Measurements from ENCODE around the gene ZNF608. TPM values are rescaled to one million over a fixed set of nuclear protein-coding genes. Genes with fewer than 3 reads are reported as not detected.

The ZNF608 gene
- total and polyA plus RNA-seq, 2 experiments from 2014 or later = 20.5 to 42.4 TPM

DNA sequence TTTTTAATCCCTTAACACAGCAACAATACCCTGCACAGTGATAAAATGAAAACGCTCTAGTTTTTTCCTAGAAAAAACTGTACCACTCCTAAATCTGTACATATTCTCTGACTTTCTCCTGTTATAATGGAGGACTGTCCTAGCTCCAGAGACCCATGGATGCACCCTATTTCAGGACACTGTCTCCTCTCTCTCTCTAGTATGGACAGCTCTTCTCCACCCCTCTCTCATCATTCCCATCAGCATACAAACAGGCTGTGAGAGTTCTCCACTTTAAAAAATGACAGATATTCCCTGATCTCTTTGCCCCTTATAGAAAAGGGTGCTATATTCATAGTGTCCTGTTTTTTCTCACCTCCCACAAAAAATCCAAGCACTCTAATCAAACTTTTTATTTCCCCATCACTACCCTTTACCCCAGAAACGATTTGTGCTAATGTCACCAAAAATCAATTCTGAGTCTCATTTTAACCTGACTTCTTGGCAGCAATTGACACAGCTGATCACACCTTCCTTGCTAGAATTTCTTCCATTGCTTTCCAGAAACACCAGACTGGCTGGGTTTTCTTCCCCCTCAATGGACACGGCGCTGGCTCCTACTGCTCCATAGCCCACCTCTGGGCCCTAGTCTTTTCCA, 20.7 kb downstream of the ZNF608 start:
- TF ChIP-seq, protein P1, sequence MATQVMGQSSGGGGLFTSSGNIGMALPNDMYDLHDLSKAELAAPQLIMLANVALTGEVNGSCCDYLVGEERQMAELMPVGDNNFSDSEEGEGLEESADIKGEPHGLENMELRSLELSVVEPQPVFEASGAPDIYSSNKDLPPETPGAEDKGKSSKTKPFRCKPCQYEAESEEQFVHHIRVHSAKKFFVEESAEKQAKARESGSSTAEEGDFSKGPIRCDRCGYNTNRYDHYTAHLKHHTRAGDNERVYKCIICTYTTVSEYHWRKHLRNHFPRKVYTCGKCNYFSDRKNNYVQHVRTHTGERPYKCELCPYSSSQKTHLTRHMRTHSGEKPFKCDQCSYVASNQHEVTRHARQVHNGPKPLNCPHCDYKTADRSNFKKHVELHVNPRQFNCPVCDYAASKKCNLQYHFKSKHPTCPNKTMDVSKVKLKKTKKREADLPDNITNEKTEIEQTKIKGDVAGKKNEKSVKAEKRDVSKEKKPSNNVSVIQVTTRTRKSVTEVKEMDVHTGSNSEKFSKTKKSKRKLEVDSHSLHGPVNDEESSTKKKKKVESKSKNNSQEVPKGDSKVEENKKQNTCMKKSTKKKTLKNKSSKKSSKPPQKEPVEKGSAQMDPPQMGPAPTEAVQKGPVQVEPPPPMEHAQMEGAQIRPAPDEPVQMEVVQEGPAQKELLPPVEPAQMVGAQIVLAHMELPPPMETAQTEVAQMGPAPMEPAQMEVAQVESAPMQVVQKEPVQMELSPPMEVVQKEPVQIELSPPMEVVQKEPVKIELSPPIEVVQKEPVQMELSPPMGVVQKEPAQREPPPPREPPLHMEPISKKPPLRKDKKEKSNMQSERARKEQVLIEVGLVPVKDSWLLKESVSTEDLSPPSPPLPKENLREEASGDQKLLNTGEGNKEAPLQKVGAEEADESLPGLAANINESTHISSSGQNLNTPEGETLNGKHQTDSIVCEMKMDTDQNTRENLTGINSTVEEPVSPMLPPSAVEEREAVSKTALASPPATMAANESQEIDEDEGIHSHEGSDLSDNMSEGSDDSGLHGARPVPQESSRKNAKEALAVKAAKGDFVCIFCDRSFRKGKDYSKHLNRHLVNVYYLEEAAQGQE (IDR thresholded peaks at IDR 0.05; ENCODE audit: unreplicated experiment) = no peak
- TF ChIP-seq STAT1 (IDR thresholded peaks at IDR 0.05; ENCODE audit: unreplicated experiment) (no peak), POLR2AphosphoS5 (IDR thresholded peaks at IDR 0.05; ENCODE audit: low read depth) (no peak), ZNF331 (CRISPR knock-in tag; IDR thresholded peaks at IDR 0.05; ENCODE audit: low read depth) (no peak), NANOG (IDR thresholded peaks at IDR 0.05; ENCODE audit: borderline replicate concordance) (no peak), EZH2 (IDR thresholded peaks at IDR 0.05; ENCODE audit: low read depth, unreplicated experiment) (no peak), JUNB (IDR thresholded peaks at IDR 0.05; ENCODE audit: unreplicated experiment) (no peak), CREB1 (CRISPR knock-in tag; IDR thresholded peaks at IDR 0.05; ENCODE audit: low read depth) (no peak), ZNF114 (CRISPR knock-in tag; IDR thresholded peaks at IDR 0.05) (no peak), EZH2phosphoT487 (IDR thresholded peaks at IDR 0.05; ENCODE audit: unreplicated experiment) (no peak)
- TF ChIP-seq, protein P2, sequence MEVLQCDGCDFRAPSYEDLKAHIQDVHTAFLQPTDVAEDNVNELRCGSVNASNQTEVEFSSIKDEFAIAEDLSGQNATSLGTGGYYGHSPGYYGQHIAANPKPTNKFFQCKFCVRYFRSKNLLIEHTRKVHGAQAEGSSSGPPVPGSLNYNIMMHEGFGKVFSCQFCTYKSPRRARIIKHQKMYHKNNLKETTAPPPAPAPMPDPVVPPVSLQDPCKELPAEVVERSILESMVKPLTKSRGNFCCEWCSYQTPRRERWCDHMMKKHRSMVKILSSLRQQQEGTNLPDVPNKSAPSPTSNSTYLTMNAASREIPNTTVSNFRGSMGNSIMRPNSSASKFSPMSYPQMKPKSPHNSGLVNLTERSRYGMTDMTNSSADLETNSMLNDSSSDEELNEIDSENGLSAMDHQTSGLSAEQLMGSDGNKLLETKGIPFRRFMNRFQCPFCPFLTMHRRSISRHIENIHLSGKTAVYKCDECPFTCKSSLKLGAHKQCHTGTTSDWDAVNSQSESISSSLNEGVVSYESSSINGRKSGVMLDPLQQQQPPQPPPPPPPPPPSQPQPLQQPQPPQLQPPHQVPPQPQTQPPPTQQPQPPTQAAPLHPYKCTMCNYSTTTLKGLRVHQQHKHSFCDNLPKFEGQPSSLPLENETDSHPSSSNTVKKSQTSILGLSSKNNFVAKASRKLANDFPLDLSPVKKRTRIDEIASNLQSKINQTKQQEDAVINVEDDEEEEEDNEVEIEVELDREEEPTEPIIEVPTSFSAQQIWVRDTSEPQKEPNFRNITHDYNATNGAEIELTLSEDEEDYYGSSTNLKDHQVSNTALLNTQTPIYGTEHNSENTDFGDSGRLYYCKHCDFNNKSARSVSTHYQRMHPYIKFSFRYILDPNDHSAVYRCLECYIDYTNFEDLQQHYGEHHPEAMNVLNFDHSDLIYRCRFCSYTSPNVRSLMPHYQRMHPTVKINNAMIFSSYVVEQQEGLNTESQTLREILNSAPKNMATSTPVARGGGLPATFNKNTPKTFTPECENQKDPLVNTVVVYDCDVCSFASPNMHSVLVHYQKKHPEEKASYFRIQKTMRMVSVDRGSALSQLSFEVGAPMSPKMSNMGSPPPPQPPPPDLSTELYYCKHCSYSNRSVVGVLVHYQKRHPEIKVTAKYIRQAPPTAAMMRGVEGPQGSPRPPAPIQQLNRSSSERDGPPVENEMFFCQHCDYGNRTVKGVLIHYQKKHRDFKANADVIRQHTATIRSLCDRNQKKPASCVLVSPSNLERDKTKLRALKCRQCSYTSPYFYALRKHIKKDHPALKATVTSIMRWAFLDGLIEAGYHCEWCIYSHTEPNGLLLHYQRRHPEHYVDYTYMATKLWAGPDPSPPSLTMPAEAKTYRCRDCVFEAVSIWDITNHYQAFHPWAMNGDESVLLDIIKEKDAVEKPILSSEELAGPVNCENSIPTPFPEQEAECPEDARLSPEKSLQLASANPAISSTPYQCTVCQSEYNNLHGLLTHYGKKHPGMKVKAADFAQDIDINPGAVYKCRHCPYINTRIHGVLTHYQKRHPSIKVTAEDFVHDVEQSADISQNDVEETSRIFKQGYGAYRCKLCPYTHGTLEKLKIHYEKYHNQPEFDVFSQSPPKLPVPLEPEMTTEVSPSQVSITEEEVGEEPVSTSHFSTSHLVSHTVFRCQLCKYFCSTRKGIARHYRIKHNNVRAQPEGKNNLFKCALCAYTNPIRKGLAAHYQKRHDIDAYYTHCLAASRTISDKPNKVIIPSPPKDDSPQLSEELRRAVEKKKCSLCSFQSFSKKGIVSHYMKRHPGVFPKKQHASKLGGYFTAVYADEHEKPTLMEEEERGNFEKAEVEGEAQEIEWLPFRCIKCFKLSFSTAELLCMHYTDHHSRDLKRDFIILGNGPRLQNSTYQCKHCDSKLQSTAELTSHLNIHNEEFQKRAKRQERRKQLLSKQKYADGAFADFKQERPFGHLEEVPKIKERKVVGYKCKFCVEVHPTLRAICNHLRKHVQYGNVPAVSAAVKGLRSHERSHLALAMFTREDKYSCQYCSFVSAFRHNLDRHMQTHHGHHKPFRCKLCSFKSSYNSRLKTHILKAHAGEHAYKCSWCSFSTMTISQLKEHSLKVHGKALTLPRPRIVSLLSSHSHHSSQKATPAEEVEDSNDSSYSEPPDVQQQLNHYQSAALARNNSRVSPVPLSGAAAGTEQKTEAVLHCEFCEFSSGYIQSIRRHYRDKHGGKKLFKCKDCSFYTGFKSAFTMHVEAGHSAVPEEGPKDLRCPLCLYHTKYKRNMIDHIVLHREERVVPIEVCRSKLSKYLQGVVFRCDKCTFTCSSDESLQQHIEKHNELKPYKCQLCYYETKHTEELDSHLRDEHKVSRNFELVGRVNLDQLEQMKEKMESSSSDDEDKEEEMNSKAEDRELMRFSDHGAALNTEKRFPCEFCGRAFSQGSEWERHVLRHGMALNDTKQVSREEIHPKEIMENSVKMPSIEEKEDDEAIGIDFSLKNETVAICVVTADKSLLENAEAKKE (CRISPR knock-in tag; IDR thresholded peaks at IDR 0.05) = no peak
- TF ChIP-seq, protein P3, sequence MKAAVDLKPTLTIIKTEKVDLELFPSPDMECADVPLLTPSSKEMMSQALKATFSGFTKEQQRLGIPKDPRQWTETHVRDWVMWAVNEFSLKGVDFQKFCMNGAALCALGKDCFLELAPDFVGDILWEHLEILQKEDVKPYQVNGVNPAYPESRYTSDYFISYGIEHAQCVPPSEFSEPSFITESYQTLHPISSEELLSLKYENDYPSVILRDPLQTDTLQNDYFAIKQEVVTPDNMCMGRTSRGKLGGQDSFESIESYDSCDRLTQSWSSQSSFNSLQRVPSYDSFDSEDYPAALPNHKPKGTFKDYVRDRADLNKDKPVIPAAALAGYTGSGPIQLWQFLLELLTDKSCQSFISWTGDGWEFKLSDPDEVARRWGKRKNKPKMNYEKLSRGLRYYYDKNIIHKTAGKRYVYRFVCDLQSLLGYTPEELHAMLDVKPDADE (IDR thresholded peaks at IDR 0.05) = no peak
- TF ChIP-seq, protein P4, sequence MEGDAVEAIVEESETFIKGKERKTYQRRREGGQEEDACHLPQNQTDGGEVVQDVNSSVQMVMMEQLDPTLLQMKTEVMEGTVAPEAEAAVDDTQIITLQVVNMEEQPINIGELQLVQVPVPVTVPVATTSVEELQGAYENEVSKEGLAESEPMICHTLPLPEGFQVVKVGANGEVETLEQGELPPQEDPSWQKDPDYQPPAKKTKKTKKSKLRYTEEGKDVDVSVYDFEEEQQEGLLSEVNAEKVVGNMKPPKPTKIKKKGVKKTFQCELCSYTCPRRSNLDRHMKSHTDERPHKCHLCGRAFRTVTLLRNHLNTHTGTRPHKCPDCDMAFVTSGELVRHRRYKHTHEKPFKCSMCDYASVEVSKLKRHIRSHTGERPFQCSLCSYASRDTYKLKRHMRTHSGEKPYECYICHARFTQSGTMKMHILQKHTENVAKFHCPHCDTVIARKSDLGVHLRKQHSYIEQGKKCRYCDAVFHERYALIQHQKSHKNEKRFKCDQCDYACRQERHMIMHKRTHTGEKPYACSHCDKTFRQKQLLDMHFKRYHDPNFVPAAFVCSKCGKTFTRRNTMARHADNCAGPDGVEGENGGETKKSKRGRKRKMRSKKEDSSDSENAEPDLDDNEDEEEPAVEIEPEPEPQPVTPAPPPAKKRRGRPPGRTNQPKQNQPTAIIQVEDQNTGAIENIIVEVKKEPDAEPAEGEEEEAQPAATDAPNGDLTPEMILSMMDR (conservative IDR thresholded peaks at IDR 0.05; ENCODE audit: low read depth in 2 of 2) = no peak
- Histone ChIP-seq H3F3A (replicated peaks; ENCODE audit: low read depth) (no peaks in the 10 kb centered on the region), H3K27me3 (ENCODE audit: insufficient read depth) (no peaks in the 10 kb centered on the region), H2AFZ (no peak overlapping the region), H3K4me3 (no peak overlapping the region), H3K4me2 (no peak overlapping the region), H4K20me1 (replicated peaks; ENCODE audit: insufficient read depth) (no peaks in the 10 kb centered on the region; the same call in 1 of the 2 replicates), H3K9me2 (ENCODE audit: insufficient read depth) (peaks cover 13% of the 10 kb centered on the region), H3K79me2 (replicated peaks; ENCODE audit: insufficient read depth) (peaks cover 100% of the 10 kb centered on the region), H3K27ac (ENCODE audit: low read depth) (no peak overlapping the region), H3K36me3 (ENCODE audit: insufficient read depth) (no peaks in the 10 kb centered on the region), H3K4me1 (ENCODE audit: insufficient read depth) (peaks cover 39% of the 10 kb centered on the region)
- no peak overlapping the region for H3K27ac Mint-ChIP-seq
- H3K4me1 Mint-ChIP-seq = peaks cover 64% of the 10 kb centered on the region
- ATAC-seq (no peak), DNase-seq (ENCODE audit: low spot score) (no peak)
- H3K4me3 Mint-ChIP-seq = no peak overlapping the region
- no peaks in the 10 kb centered on the region; the same call in 2 of the 3 replicates for H3K9me3 Mint-ChIP-seq
- H3K27me3 Mint-ChIP-seq (ENCODE audit: insufficient read depth, low read depth, poor library complexity) = no peaks in the 10 kb centered on the region
- H3K36me3 Mint-ChIP-seq (ENCODE audit: low read depth) = peaks cover 11% of the 10 kb centered on the region

Data from GM23338 (cell line).